ENCODE results near the gene NDUFB2. TPM values are rescaled to one million over a fixed set of nuclear protein-coding genes. Genes with fewer than 3 reads are reported as not detected.
"Not testable (repeated sequence)": the region's sequence is repeated elsewhere in the genome, so short reads cannot be mapped to it uniquely, and the experiment has no call there.

NDUFB2 gene
- total RNA-seq, 2 donors from 2014 or later = 180 to 202 TPM

GRCh38 chr7:140661124-140661523 is 35.4 kb upstream of the NDUFB2 start:
- no peak overlapping the region for H3K4me3 ChIP-seq (ENCODE audit: low read length)
- H3K9ac ChIP-seq (ENCODE audit: extremely low read depth, low read length, poor library complexity, severe bottlenecking) = no peak overlapping the region
- H3K9me3 ChIP-seq (ENCODE audit: control insufficient read depth, low read length) = no peaks in the 10 kb centered on the region
- TF ChIP-seq, protein P1, sequence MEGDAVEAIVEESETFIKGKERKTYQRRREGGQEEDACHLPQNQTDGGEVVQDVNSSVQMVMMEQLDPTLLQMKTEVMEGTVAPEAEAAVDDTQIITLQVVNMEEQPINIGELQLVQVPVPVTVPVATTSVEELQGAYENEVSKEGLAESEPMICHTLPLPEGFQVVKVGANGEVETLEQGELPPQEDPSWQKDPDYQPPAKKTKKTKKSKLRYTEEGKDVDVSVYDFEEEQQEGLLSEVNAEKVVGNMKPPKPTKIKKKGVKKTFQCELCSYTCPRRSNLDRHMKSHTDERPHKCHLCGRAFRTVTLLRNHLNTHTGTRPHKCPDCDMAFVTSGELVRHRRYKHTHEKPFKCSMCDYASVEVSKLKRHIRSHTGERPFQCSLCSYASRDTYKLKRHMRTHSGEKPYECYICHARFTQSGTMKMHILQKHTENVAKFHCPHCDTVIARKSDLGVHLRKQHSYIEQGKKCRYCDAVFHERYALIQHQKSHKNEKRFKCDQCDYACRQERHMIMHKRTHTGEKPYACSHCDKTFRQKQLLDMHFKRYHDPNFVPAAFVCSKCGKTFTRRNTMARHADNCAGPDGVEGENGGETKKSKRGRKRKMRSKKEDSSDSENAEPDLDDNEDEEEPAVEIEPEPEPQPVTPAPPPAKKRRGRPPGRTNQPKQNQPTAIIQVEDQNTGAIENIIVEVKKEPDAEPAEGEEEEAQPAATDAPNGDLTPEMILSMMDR (conservative IDR thresholded peaks at IDR 0.05) = peak; percentile 22
- WGBS, 2 experiments (ENCODE audit: insufficient coverage in 1 of 2, insufficient read length in 1 of 2) = 87% methylated on average over 2 of the region's 2 CpGs; no CpG with 5 or more reads in 1 of the 2 experiments
- no peak overlapping the region for H3K27ac ChIP-seq (ENCODE audit: low read depth, low read length)
- Mint-ChIP-seq H3K27ac (no peak overlapping the region), H3K4me3 (no peak overlapping the region), H3K4me1 (no peaks in the 10 kb centered on the region), H3K36me3 (ENCODE audit: low read depth) (no peaks in the 10 kb centered on the region), H3K27me3 (ENCODE audit: insufficient read depth) (peaks cover 6% of the 10 kb centered on the region), H3K9me3 (no peaks in the 10 kb centered on the region)
- no peaks in the 10 kb centered on the region for H3K36me3 ChIP-seq (ENCODE audit: control insufficient read depth, insufficient read depth, low read length)
- no peaks in the 10 kb centered on the region for H3K4me1 ChIP-seq (ENCODE audit: control insufficient read depth, insufficient read depth, low read length)
- no peak for DNase-seq
- no peaks in the 10 kb centered on the region for H3K27me3 ChIP-seq (ENCODE audit: control insufficient read depth, insufficient read depth, low read length, poor library complexity, severe bottlenecking)

DNA sequence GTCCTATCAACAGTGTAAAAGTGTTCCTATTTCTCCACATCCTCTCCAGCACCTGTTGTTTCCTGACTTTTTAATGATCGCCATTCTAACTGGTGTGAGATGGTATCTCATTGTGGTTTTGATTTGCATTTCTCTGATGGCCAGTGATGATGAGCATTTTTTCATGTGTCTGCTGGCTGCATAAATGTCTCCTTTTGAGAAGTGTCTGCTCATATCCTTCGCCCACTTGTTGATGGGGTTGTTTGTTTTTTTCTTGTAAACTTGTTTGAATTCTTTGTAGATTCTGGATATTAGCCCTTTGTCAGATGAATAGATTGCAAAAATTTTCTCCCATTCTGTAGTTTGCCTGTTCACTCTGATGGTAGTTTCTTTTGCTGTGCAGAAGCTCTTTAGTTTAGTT is 33.6 kb upstream of the NDUFB2 start:
- not testable (repeated sequence) for H3K4me1 Mint-ChIP-seq; H3K9ac ChIP-seq (ENCODE audit: extremely low read depth, low read length, poor library complexity, severe bottlenecking); H3K9me3 Mint-ChIP-seq; H3K27ac Mint-ChIP-seq; H3K4me3 Mint-ChIP-seq; H3K4me1 ChIP-seq (ENCODE audit: control insufficient read depth, insufficient read depth, low read length); H3K4me3 ChIP-seq (ENCODE audit: low read length); H3K9me3 ChIP-seq (ENCODE audit: control insufficient read depth, low read length); DNase-seq; H3K36me3 Mint-ChIP-seq (ENCODE audit: low read depth); H3K27me3 ChIP-seq (ENCODE audit: control insufficient read depth, insufficient read depth, low read length, poor library complexity, severe bottlenecking); H3K36me3 ChIP-seq (ENCODE audit: control insufficient read depth, insufficient read depth, low read length); H3K27ac ChIP-seq (ENCODE audit: low read depth, low read length); H3K27me3 Mint-ChIP-seq (ENCODE audit: insufficient read depth)
- 100% methylated on average over 1 of the region's 2 CpGs; no CpG with 5 or more reads in 1 of the 2 experiments for whole genome bisulfite sequencing, 2 experiments (ENCODE audit: insufficient coverage in 1 of 2, insufficient read length in 1 of 2)

- Mint-ChIP-seq H3K4me3 (no peak overlapping the region), H3K9me3 (no peaks in the 10 kb centered on the region), H3K27me3 (ENCODE audit: insufficient read depth) (peaks cover 6% of the 10 kb centered on the region), H3K4me1 (no peaks in the 10 kb centered on the region), H3K36me3 (ENCODE audit: low read depth) (no peaks in the 10 kb centered on the region), H3K27ac (no peak overlapping the region)
- no peaks in the 10 kb centered on the region for H3K4me1 ChIP-seq (ENCODE audit: control insufficient read depth, insufficient read depth, low read length)
- TF ChIP-seq, protein P1 (conservative IDR thresholded peaks at IDR 0.05) = no peak
- H3K27me3 ChIP-seq (ENCODE audit: control insufficient read depth, insufficient read depth, low read length, poor library complexity, severe bottlenecking) = no peaks in the 10 kb centered on the region
- H3K4me3 ChIP-seq (ENCODE audit: low read length) = no peak overlapping the region
- H3K36me3 ChIP-seq (ENCODE audit: control insufficient read depth, insufficient read depth, low read length) = no peaks in the 10 kb centered on the region
- no peak overlapping the region for H3K27ac ChIP-seq (ENCODE audit: low read depth, low read length)
- H3K9ac ChIP-seq (ENCODE audit: extremely low read depth, low read length, poor library complexity, severe bottlenecking) = no peak overlapping the region
- DNase-seq = no peak
- H3K9me3 ChIP-seq (ENCODE audit: control insufficient read depth, low read length) = no peaks in the 10 kb centered on the region
- WGBS, 2 experiments (ENCODE audit: insufficient coverage in 1 of 2, insufficient read length in 1 of 2) = 95% methylated on average over 1 of the region's 1 CpG; no CpG with 5 or more reads in 1 of the 2 experiments
Measured at GRCh38 chr7:140667476-140667875, 29.0 kb upstream of the NDUFB2 start.

GRCh38 chr7:140668641-140669040 is 27.9 kb upstream of the NDUFB2 start:
- no peaks in the 10 kb centered on the region for H3K4me1 Mint-ChIP-seq
- Histone ChIP-seq H3K9ac (ENCODE audit: extremely low read depth, low read length, poor library complexity, severe bottlenecking) (no peak overlapping the region), H3K36me3 (ENCODE audit: control insufficient read depth, insufficient read depth, low read length) (no peaks in the 10 kb centered on the region), H3K27ac (ENCODE audit: low read depth, low read length) (no peak overlapping the region), H3K9me3 (ENCODE audit: control insufficient read depth, low read length) (no peaks in the 10 kb centered on the region), H3K4me3 (ENCODE audit: low read length) (no peak overlapping the region), H3K4me1 (ENCODE audit: control insufficient read depth, insufficient read depth, low read length) (no peaks in the 10 kb centered on the region), H3K27me3 (ENCODE audit: control insufficient read depth, insufficient read depth, low read length, poor library complexity, severe bottlenecking) (no peaks in the 10 kb centered on the region)
- no peaks in the 10 kb centered on the region for H3K36me3 Mint-ChIP-seq (ENCODE audit: low read depth)
- no peak for DNase-seq
- TF ChIP-seq, protein P1 (conservative IDR thresholded peaks at IDR 0.05) = no peak
- no peaks in the 10 kb centered on the region for H3K9me3 Mint-ChIP-seq
- WGBS, 2 experiments (ENCODE audit: insufficient coverage in 1 of 2, insufficient read length in 1 of 2) = 100% methylated on average over 1 of the region's 1 CpG; no CpG with 5 or more reads in 1 of the 2 experiments
- H3K27ac Mint-ChIP-seq = no peak overlapping the region
- peaks cover 8% of the 10 kb centered on the region for H3K27me3 Mint-ChIP-seq (ENCODE audit: insufficient read depth)
- H3K4me3 Mint-ChIP-seq = no peak overlapping the region

All from endodermal cell (in vitro differentiated cells).